ENCODE measurements around the gene HAL.

HAL gene

GRCh38 chr12:95994476-95994875 is 1.7 kb downstream of the HAL start:
- DNase-seq = no peak
- Mint-ChIP-seq H3K36me3 (ENCODE audit: low read depth) (no peaks in the 10 kb centered on the region), H3K27me3 (no peaks in the 10 kb centered on the region), H3K27ac (no peak overlapping the region), H3K4me1 (peaks cover 5% of the 10 kb centered on the region), H3K4me3 (no peak overlapping the region), H3K9me3 (no peaks in the 10 kb centered on the region)
- ATAC-seq = no peak

GRCh38 chr12:95993907-95994306 is 2.2 kb downstream of the HAL start:
- ATAC-seq (no peak), DNase-seq (no peak)
- no peak overlapping the region for H3K4me3 Mint-ChIP-seq
- no peak overlapping the region for H3K27ac Mint-ChIP-seq
- H3K27me3 Mint-ChIP-seq = no peaks in the 10 kb centered on the region
- peaks cover 2% of the 10 kb centered on the region for H3K4me1 Mint-ChIP-seq
- H3K36me3 Mint-ChIP-seq (ENCODE audit: low read depth) = no peaks in the 10 kb centered on the region
- H3K9me3 Mint-ChIP-seq = no peaks in the 10 kb centered on the region

- Mint-ChIP-seq H3K9me3 (no peaks in the 10 kb centered on the region), H3K4me1 (no peaks in the 10 kb centered on the region), H3K27me3 (no peaks in the 10 kb centered on the region), H3K27ac (no peak overlapping the region), H3K4me3 (no peak overlapping the region), H3K36me3 (ENCODE audit: low read depth) (no peaks in the 10 kb centered on the region)
- no peak for DNase-seq
- no peak for ATAC-seq
Observed at GRCh38 chr12:95990136-95990535, 6.0 kb downstream of the HAL start.

- Mint-ChIP-seq H3K27me3 (no peaks in the 10 kb centered on the region), H3K27ac (no peak overlapping the region), H3K36me3 (ENCODE audit: low read depth) (no peaks in the 10 kb centered on the region), H3K9me3 (no peaks in the 10 kb centered on the region), H3K4me1 (no peaks in the 10 kb centered on the region), H3K4me3 (no peak overlapping the region)
- DNase-seq = no peak
- no peak for ATAC-seq
Observed at GRCh38 chr12:95989504-95990123, 6.5 kb downstream of the HAL start.

- no peak for DNase-seq
- no peaks in the 10 kb centered on the region for H3K27me3 Mint-ChIP-seq
Observed at GRCh38 chr12:95988506-95989275, 7.5 kb downstream of the HAL start.

GRCh38 chr12:95986635-95987570 is 9.2 kb downstream of the HAL start:
- no peaks in the 10 kb centered on the region for H3K9me3 Mint-ChIP-seq
- H3K4me3 Mint-ChIP-seq = no peak overlapping the region
- H3K27ac Mint-ChIP-seq = no peak overlapping the region
- no peaks in the 10 kb centered on the region for H3K4me1 Mint-ChIP-seq
- no peak for DNase-seq
- no peaks in the 10 kb centered on the region for H3K36me3 Mint-ChIP-seq (ENCODE audit: low read depth)
- no peaks in the 10 kb centered on the region for H3K27me3 Mint-ChIP-seq
- no peak for ATAC-seq

More at GRCh38 chr12:95988506-95989275, 7.5 kb downstream of the HAL start:
- Mint-ChIP-seq H3K4me3 (no peak overlapping the region), H3K27ac (no peak overlapping the region), H3K9me3 (no peaks in the 10 kb centered on the region), H3K4me1 (no peaks in the 10 kb centered on the region), H3K36me3 (ENCODE audit: low read depth) (no peaks in the 10 kb centered on the region)
- ATAC-seq = no peak

GRCh38 chr12:95984682-95985081 is 11.5 kb downstream of the HAL start:
- H3K27ac Mint-ChIP-seq = no peak overlapping the region
- H3K27me3 Mint-ChIP-seq = no peaks in the 10 kb centered on the region
- H3K4me3 Mint-ChIP-seq = no peak overlapping the region
- ATAC-seq (no peak), DNase-seq (no peak)
- no peaks in the 10 kb centered on the region for H3K4me1 Mint-ChIP-seq
- no peaks in the 10 kb centered on the region for H3K36me3 Mint-ChIP-seq (ENCODE audit: low read depth)
- no peaks in the 10 kb centered on the region for H3K9me3 Mint-ChIP-seq

GRCh38 chr12:95982602-95983001 is 13.5 kb downstream of the HAL start:
- H3K9me3 Mint-ChIP-seq = no peaks in the 10 kb centered on the region
- H3K36me3 Mint-ChIP-seq (ENCODE audit: low read depth) = no peaks in the 10 kb centered on the region
- H3K27ac Mint-ChIP-seq = no peak overlapping the region
- ATAC-seq (no peak), DNase-seq (no peak)
- H3K4me1 Mint-ChIP-seq = no peaks in the 10 kb centered on the region
- no peaks in the 10 kb centered on the region for H3K27me3 Mint-ChIP-seq
- no peak overlapping the region for H3K4me3 Mint-ChIP-seq

GRCh38 chr12:95980437-95980836 is 15.7 kb downstream of the HAL start:
- Mint-ChIP-seq H3K9me3 (no peaks in the 10 kb centered on the region), H3K4me3 (no peak overlapping the region), H3K27ac (no peak overlapping the region), H3K27me3 (no peaks in the 10 kb centered on the region), H3K4me1 (no peaks in the 10 kb centered on the region), H3K36me3 (ENCODE audit: low read depth) (no peaks in the 10 kb centered on the region)
- ATAC-seq = no peak
- no peak for DNase-seq

GRCh38 chr12:95978774-95979173 is 17.4 kb downstream of the HAL start:
- no peak for ATAC-seq
- Mint-ChIP-seq H3K4me3 (no peak overlapping the region), H3K9me3 (no peaks in the 10 kb centered on the region), H3K36me3 (ENCODE audit: low read depth) (no peaks in the 10 kb centered on the region), H3K4me1 (no peaks in the 10 kb centered on the region), H3K27me3 (no peaks in the 10 kb centered on the region), H3K27ac (no peak overlapping the region)
- DNase-seq = no peak

GRCh38 chr12:95978351-95978750 is 17.8 kb downstream of the HAL start:
- ATAC-seq = no peak
- Mint-ChIP-seq H3K36me3 (ENCODE audit: low read depth) (no peaks in the 10 kb centered on the region), H3K9me3 (no peaks in the 10 kb centered on the region), H3K4me1 (no peaks in the 10 kb centered on the region), H3K27ac (no peak overlapping the region), H3K4me3 (no peak overlapping the region), H3K27me3 (no peaks in the 10 kb centered on the region)
- DNase-seq = no peak

- H3K4me3 Mint-ChIP-seq = no peak overlapping the region
- no peaks in the 10 kb centered on the region for H3K36me3 Mint-ChIP-seq (ENCODE audit: low read depth)
- no peaks in the 10 kb centered on the region for H3K9me3 Mint-ChIP-seq
- H3K4me1 Mint-ChIP-seq = no peaks in the 10 kb centered on the region
- DNase-seq (no peak), ATAC-seq (no peak)
- no peaks in the 10 kb centered on the region for H3K27me3 Mint-ChIP-seq
- H3K27ac Mint-ChIP-seq = no peak overlapping the region
Observed at GRCh38 chr12:95977764-95978305, 18.3 kb downstream of the HAL start.

GRCh38 chr12:95976416-95976832 is 19.7 kb downstream of the HAL start:
- Mint-ChIP-seq H3K4me1 (no peaks in the 10 kb centered on the region), H3K9me3 (no peaks in the 10 kb centered on the region), H3K4me3 (no peak overlapping the region), H3K36me3 (ENCODE audit: low read depth) (no peaks in the 10 kb centered on the region), H3K27me3 (no peaks in the 10 kb centered on the region), H3K27ac (no peak overlapping the region)
- ATAC-seq = no peak
- DNase-seq = no peak

GRCh38 chr12:95975491-95975890 is 20.7 kb downstream of the HAL start:
- no peaks in the 10 kb centered on the region for H3K4me1 Mint-ChIP-seq
- no peak overlapping the region for H3K4me3 Mint-ChIP-seq
- no peak overlapping the region for H3K27ac Mint-ChIP-seq
- no peaks in the 10 kb centered on the region for H3K9me3 Mint-ChIP-seq
- ATAC-seq (no peak), DNase-seq (no peak)
- H3K27me3 Mint-ChIP-seq = no peaks in the 10 kb centered on the region
- H3K36me3 Mint-ChIP-seq (ENCODE audit: low read depth) = no peaks in the 10 kb centered on the region

Data from activated naive CD8-positive, alpha-beta T cell treated with anti-CD3 and anti-CD28 coated beads, Interleukin-2, amount 50 U/mL, for 24 hours (primary cell).